GM21723 (cell line): ENCODE measurements around the gene GNAO1.
"Not testable (repeated sequence)": the region's sequence is repeated elsewhere in the genome, so short reads cannot be mapped to it uniquely, and the experiment has no call there.

ENCODE experiments used
- ATAC-seq: cut with Tn5 transposase; IDR thresholded peaks from one replicate; pipeline ENCODE4 v1.9.1; 2021; ENCODE audit warnings: mild to moderate bottlenecking, moderate library complexity; ENCODE audit not compliant: unreplicated experiment

The GNAO1 gene

DNA sequence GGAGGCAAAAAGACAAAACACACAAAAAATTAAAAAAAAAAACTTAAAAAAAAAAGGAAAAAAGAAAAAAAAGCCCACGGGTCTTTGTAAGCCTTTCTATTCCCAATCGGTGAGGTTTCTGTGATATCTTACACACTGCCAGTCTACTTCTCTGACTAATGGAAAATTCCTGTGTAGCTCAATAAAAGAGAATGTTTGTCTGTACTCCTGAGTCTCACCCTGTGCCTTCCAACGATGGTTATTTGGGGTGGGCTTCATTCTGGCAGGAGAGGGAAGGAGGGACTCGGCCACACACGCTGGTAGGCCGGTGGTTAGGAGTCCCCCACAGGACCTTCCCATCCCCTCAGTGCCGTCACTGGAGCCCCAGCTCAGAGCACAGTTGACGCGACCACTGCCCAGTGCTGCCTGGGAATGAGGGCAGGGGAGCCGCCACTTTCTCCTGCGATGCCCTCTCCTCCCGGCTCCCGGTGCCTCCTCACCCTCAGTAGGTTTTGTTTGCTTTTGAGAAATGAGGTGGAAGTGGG lies 166.0 kb downstream of the GNAO1 start:
- peak; percentile 14 for ATAC-seq

DNA sequence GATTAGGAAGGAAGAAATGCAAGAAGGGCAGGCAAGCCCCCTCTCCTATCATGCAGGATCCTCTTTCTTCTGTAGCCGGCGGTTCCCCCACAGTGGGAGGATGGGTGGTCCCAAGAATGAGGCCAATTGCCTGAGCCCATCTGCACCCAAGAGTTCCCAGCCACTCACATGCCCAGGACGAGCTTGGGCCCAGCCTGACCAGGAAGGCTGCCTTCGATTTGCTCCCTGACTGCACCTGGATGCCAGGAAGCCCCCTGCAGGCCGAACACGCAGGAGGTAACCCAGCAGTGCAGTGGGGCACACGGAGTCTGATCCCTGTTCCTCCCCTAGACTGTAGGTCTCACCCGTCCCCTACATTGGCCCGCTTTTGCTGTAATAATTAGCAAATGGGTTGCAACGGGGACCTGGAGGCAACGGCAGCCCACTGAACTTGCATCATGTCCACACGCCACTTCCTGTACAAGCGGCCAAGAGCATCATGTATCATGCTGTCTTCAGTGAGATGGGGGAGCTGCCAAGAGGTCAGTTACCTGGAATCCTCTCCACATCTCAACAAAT lies 166.6 kb downstream of the GNAO1 start:
- ATAC-seq: no peak

DNA sequence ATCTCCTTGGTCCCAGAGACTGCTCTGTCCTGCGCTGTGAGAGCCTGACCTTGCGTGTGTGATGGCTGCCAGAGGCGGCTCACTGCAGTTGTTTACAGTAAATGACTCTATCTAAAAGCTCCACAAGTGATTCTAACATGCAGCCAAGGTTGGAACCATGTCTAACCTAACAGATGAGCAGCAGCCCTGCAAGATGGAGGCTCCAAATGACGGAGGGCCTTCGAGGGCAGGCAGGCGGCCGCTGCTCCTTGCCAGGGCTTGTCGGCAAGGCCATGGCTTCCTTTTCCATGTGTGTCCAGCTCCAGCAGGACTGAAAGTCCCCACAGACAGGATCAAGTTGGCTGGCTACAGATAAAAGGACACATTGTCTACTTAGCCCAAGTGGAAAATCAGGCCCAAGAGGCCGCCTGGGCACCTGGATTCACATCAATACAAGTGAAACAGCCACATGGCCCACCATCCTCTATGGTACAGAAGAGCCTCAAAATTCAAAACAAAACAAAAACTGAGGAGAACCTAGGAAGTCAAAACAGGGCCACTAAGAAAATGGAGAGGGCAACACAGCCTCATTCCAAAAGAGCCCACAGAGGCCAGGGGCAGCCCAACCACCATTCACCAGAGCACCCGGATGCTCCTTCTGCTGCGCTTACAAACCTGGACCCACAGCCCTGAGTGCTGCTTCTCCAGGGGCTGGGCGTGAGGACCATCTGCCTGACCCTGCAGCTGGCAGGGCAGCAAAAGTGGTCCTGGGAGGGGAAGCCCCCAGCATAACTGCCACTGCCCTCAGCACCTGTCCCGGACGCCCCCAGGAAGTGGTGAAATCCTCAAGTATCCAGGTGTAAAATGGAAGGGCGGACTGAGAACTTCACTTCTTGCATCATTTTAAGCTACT lies 169.1 kb downstream of the GNAO1 start:
- ATAC-seq: no peak

DNA sequence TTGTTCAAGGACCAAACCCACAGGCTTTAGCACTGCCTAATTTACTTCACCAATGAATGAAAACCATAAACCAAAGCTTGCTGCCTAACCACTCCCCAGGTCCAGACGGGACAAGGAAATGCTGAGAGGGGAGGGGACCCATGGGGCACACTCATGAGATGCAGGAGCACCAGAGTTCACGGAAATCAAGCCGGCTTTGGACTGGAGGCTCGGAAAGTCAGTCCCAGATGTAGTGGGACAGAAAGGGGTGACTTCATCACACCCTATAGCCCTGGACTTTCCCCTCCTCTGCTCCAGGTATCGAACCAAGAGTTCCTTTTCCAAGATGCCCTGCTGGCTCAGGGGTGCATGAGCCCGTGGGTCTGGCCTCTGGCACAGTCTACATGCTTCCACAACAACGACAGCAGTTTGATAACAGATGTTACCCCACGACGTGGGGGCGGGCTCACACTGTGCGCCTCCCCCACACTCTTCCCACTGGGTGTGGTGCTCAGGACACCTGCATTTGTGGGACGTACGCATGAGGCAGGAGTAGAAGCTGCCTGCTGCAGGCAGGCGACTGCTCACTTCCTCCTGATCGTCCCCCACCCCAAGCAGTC lies 170.9 kb downstream of the GNAO1 start:
- ATAC-seq: no peak

DNA sequence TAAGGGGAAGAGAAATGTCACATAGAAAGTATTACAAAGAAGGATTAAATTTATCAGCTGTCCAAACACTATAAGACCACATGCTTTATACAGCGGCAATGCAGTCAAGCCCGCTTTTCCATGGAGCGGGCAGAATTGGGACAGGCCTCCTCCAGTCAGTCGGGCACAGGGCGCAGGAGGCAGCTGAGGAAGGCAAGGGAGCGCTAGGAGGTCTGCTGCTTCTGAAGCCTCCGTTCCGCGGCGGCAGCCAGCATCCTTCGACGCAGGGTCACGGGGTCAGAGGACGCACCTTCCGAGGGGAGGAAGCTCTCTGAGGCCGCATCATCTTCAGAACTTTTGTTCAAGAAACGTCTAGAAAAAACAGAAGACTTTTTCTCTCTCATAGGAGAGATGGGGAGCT lies 171.4 kb downstream of the GNAO1 start:
- ATAC-seq: no peak

DNA sequence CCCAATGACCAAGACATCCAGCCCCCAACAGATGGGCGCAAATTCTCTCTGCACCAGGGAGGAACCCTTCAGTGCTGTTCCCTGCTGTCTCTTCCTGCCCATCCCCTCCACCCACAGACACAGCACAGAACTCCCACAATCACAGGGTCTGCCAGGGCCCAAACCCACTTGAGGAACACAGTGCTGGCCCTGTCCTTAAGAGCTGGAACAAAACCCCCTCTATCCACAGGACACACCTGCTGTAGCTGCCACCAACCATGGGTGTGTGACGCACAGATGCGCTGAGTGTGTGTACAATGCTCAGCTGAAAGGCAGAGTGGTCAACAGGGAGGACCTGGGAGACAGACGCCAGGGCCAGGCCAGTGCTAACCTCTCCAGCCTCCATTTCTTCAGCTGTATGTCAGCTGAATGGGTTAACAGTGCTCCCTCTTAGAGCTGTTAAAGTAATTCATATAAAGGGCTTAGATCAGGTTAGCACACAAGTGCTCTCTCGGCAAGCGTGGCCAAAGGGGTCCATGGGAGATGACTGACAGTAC lies 172.0 kb downstream of the GNAO1 start:
- no peak for ATAC-seq

DNA sequence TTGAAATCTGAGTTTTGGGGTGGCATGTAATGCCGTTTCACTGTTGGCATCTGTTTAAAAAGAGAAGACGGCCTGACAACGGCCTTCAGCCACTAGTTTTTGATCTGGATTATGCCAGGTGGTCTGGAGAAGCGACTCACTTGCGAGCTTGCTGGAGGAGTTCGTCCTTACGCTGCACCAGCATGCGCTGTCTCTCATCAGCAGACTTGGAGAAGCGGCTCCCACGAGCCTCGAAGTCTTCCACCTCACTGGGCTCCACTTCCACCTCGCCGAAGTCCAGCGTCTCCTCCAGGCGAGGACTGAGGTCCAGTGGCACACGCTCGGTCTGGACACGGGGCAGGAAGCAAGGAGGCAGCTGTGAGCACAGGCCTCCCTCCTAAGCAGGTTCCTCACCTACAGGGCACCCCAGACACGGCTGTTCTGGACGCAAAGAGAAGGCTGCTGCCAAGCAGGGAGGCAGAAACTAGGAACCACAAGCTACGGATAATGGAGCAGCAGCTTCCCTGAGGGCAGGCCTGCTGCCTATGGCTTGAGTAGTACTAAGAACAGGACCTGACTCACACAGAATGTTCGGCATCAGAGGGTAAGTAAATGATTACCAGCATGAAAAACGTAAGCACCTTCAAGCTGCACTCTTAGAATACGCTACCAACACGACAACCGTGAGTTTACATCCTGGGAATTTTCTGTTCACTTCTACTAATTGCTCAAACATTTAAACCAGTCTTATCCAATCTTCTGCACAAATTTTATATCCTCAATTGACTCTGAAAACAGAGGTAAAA lies 172.7 kb downstream of the GNAO1 start:
- ATAC-seq: no peak

DNA sequence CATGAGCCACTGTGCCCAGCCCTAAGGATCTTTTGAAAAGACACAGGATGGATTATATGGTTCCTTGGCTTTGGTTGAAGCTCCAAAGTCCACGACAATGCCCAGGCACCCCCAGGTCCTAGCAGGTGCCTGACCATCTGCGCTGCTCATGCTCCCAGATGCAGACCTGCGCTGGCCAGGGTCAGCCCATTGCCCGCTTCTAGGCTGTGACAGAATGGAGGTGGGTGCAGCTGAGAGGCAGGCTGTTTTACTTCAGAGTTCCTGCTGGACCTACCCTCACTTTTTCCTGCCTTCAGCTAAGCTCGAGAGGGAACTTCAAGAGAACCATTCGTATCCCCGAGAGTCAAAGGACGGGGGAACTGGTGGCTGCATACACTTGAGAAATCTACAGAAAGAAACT lies 173.6 kb downstream of the GNAO1 start:
- ATAC-seq: no peak

DNA sequence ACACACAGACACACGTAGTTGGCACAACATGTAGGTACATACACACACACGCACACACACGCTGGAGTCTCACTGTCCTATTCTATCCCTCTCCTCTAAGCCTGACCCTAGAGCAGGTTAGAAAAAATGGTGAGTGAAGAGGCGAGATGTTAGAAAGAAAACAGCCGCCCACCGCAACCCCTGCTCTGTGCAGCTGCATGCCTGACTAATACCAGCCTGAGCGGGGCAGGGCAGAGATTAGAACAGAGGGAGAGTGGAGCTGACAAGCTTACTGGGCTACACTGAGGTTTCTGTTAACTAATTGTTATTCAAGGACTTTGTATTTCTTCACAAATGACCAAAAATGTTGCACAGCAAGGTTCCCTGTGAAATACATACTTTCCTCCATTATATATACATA lies 174.3 kb downstream of the GNAO1 start:
- ATAC-seq: no peak

DNA sequence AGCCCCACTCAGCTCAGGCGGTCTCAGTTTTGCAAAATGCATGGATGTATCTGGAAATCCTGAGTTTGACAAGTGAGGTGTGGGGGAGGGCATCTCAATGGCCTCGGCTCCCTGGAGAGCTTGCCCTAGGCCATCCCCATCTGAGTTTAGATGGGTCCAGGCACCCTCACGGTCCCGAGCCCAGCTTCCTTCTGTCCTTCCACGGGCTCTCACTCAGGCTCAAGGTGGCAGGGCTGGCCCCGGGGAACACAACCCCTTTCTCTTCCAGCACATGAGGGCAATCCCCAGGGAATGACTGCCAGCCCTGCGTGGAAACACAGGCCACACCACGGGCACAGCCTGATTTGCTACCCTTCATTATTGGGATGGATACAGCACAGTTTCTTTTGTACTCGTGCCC lies 175.7 kb downstream of the GNAO1 start:
- no peak for ATAC-seq

DNA sequence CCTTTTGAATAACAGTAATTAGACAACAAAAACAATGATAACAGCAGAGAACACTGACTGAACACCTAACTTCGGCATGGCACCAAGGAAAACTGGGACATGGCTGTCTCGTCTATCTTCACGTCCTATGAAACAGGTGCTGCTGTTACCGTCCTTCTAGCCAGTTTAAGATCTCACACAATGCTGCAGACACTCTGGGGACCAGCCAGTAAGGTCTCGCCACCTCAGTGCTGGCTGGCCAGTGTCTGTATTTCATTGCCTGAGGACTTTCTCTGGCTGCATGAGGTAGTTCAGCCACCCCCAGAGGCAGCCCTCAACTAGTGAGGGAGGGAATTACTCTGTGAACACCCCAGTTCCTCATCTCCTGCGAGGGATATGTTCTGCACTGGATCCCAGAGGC lies 176.5 kb downstream of the GNAO1 start:
- ATAC-seq: no peak

DNA sequence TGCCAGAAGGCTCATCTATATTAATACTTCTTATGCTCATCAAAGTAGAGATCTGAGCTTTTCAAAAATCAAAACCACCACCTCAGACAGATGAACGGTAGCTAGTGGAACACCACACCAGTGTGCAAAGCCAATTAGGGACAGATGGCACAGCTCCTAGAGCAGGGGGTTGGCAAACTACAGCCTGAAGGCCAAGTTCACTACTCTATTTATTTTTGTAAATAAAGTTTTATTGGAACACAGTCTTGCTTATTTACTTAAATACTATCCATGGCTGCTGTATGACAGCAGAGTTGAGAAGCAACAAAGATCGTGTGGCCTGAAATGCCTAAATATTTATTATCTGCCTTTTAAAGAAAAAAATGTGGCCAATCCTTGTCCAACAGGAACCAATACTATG lies 177.3 kb downstream of the GNAO1 start:
- no peak for ATAC-seq

DNA sequence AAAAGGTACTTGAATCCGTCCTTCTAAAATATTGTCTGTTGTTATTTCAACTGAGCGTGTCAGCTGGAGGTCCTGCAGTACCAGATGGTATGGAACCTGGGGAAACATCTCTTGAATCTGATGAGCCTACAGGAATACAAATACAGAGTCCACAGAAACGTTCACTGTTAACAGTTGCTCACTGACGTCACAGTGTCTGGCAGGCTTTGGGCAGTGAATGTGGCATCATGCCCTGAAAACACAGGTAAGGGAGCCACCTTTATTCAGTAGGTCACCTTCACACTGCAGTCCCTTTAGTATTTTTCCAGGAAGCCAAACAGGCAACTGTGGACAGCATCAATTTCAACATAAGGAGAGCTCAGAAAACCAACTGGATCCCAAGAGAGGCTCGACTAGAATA lies 177.9 kb downstream of the GNAO1 start:
- ATAC-seq: no peak

DNA sequence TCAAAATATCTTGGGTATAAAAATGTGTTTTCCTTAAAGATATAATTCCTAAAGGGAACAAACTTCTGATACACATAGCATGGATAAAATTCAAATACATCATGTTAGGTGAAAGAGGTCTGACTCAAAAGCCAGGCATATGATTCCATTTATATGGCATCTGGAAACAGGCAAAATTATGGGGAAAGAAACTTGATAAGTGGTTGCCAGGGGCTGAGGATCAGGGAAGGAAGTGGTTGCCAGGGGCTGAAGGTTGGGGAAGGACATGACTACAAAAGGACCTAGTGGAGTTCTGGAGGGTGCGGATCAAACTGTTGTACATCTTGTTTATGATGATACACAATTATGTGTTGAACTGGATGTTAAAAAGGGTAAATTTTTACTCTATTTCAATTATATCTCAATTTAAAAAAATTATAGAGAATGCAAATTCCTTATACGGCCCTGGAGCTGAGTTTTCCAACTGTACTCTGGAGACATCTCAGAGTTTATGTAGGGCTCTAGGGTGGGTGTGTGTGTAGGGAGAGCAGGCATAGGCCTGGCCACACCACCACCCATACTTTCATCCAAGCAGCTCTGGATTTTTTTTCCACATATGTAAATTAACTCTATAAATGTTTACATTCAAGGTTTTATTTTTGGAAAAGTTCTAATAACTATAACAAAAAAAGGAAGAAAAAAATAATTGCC lies 179.0 kb downstream of the GNAO1 start:
- no peak for ATAC-seq

DNA sequence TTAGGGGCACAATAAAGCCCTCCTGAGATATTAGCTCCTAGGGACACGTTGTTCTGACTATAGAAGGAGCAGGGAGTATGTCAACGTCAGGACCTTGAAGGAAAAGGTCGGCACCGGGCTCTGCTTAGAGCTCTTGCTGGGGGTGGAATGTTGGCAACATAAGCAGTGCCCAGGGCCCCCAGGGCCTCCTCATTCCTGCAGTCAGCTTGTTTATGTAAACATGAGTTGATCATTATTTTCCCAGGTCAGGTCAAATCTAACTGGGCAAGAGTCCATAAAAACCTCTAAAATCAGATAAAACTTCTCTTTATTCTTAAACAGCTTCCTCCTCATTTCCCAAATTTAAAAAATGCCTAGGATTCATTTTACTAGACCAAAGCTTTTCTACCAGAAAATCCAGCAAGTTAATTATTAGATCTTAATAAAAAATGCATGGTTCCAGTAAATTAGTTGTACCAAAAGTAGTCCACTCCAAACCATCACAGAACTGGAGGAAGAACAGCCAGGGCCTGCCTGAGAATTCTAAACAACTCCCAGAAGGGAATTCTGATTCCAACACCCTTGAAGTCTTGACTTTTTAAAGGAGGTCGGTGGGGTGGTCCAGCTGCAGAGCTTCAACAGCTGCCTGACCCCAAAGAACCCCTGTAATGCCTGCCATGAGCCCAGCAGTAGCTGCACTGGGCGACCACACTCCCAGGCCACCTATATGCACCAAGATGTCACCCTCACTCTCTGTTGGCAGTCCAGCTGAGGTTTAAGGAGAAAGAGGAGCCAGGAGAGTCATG lies 179.8 kb downstream of the GNAO1 start:
- no peak for ATAC-seq

DNA sequence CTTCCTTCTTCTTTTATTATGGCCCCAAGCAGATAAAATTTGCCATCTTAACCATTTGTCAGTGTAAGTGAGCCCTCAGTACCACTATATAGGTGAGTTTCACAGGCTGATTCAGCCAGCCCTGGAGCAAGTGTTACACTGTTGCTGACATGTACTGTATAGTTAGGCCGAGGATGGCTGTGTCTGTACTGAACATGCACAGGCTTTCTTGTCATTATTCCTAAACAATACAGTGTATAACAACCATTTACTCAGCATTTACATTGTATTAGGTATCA lies 180.3 kb downstream of the GNAO1 start:
- ATAC-seq: no peak

DNA sequence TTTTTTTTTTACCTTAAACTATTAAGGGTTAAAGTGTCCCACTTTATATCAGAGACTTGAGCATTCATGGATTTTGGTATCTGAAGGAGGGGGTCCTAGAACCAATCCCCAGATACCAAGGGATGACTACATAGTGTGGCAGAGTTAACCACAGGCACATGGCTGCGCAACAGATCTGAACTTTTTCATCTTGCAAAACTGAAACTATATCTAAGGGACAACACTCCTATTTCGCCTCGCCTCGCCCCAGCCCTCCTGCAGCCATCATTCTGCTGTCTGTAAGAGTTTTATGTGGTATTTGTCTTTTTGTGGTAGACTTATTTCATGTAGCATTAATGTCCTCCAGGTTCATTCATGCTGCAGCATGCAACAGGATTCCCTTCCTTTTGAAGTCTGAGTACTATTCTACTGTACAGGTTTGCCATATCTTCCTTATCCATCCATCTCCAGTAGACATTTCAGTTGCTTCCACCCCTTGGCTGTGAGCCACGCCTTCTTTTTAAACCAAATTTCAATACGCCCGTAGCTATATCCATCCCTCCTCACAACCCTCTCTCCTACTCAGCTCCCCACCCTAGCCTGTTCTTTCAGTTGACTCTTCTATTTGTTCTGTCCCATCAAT lies 180.8 kb downstream of the GNAO1 start:
- ATAC-seq: no peak

DNA sequence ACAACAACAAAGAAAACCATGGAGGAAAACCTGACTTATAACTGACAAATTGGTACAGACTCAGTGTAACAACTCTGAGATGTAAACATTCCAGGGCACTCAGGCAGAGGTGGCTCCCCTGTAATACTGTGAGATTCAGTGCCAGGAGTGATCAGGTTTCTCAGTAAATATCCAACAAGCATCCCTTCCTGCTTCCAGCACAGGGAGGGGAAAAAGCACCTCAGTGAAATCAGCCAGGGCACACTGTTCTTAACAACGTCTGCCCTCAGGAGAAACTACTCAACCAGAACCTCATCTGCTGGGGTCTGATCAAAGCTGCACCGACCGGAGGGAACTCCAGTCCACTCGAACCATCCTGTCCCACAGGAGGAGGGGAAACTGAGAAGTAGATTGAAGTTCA lies 181.7 kb downstream of the GNAO1 start:
- ATAC-seq: no peak

DNA sequence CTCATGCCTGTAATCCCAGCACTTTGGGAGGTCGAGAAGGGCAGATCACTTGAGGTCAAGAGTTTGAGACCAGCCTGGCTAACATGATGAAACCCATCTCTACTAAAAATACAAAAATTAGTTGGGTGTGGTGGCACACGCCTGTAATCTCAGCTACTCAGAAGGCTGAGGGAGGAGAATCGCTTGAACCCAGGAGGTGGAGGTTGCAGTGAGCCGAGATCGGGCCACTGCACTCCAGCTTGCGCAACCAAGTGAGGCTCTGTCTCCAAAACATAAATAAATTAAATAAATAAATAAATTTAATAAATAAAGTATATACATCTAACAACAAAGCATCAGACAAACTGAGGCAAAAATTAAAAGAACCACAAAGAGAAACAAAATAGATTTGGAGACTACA lies 184.5 kb downstream of the GNAO1 start:
- not testable (repeated sequence) for ATAC-seq
